GM23338 (cell line): ENCODE measurements around the gene SVIL. TPM values are rescaled to one million over a fixed set of nuclear protein-coding genes. Genes with fewer than 3 reads are reported as not detected.

Experiments used
- ATAC-seq: fragments of 200-7000 bp; cut with Tn5 transposase; 3 replicates; pipeline ENCODE4 v1.9.1; 2020
- DNase-seq: peaks from one replicate; pipeline ENCODE4 v3.0.0-alpha.2; 2015; ENCODE audit warnings: low spot score
- H2AFZ ChIP-seq: fragments of 200-600 bp; sonication (generic); 2 replicates; pipeline ENCODE4 v1.8.0; 2016; ENCODE audit warnings: antibody characterized with exemption, mild to moderate bottlenecking, moderate library complexity
- H3F3A ChIP-seq: fragments of 200-600 bp; sonication (generic); replicated peaks from 2 replicates; pipeline ENCODE4 v1.8.0; 2017; ENCODE audit warnings: antibody characterized with exemption, mixed run types, low read depth
- H3K27ac ChIP-seq: fragments of 200-600 bp; sonication (generic); 2 replicates; pipeline ENCODE4 v1.6.1; 2016; ENCODE audit warnings: low read depth
- H3K27me3 ChIP-seq: fragments of 200-600 bp; sonication (generic); 2 replicates; pipeline ENCODE4 v1.8.0; 2016; ENCODE audit warnings: mild to moderate bottlenecking, mixed run types, moderate library complexity; ENCODE audit not compliant: insufficient read depth
- H3K36me3 ChIP-seq: fragments of 200-600 bp; sonication (generic); 2 replicates; pipeline ENCODE4 v1.8.0; 2016; ENCODE audit warnings: mild to moderate bottlenecking; ENCODE audit not compliant: insufficient read depth
- H3K4me1 ChIP-seq: fragments of 200-600 bp; sonication (generic); 2 replicates; pipeline ENCODE4 v1.8.0; 2016; ENCODE audit warnings: mild to moderate bottlenecking, moderate library complexity; ENCODE audit not compliant: insufficient read depth
- H3K4me2 ChIP-seq: fragments of 200-600 bp; sonication (generic); 2 replicates; pipeline ENCODE4 v1.7.1; 2017; ENCODE audit warnings: mixed run types
- H3K4me3 ChIP-seq: fragments of 200-600 bp; sonication (generic); 2 replicates; pipeline ENCODE4 v1.6.1; 2016; ENCODE audit warnings: mixed run types
- H3K79me2 ChIP-seq: fragments of 200-600 bp; sonication (generic); replicated peaks from 2 replicates; pipeline ENCODE4 v1.8.0; 2017; ENCODE audit warnings: mild to moderate bottlenecking; ENCODE audit not compliant: insufficient read depth
- H3K9me2 ChIP-seq: fragments of 200-600 bp; sonication (generic); 2 replicates; pipeline ENCODE4 v1.8.0; 2017; ENCODE audit not compliant: insufficient read depth
- H4K20me1 ChIP-seq: fragments of 200-600 bp; sonication (generic); replicated peaks from 2 replicates; pipeline ENCODE4 v1.8.0; 2017; ENCODE audit warnings: mild to moderate bottlenecking; ENCODE audit not compliant: insufficient read depth
- H3K27ac Mint-ChIP-seq: 2 replicates; pipeline ENCODE4 v1.8.0; 2020; ENCODE audit warnings: inconsistent platforms, mild to moderate bottlenecking, moderate library complexity, mixed read lengths
- H3K27me3 Mint-ChIP-seq: 3 replicates; pipeline ENCODE4 v1.8.0; 2022; ENCODE audit warnings: low read depth, mild to moderate bottlenecking, moderate library complexity, mixed read lengths, inconsistent platforms; ENCODE audit not compliant: insufficient read depth, poor library complexity
- H3K36me3 Mint-ChIP-seq: 3 replicates; pipeline ENCODE4 v1.8.0; 2021; ENCODE audit warnings: low read depth, mild to moderate bottlenecking, inconsistent platforms, moderate library complexity, mixed read lengths
- H3K4me1 Mint-ChIP-seq: 3 replicates; pipeline ENCODE4 v1.8.0; 2020; ENCODE audit warnings: mild to moderate bottlenecking, inconsistent platforms, mixed read lengths
- H3K4me3 Mint-ChIP-seq: 3 replicates; pipeline ENCODE4 v1.8.0; 2021; ENCODE audit warnings: moderate library complexity, mild to moderate bottlenecking, inconsistent platforms, mixed read lengths
- H3K9me3 Mint-ChIP-seq: 3 replicates; pipeline ENCODE4 v1.8.0; 2020; ENCODE audit warnings: moderate library complexity, mild to moderate bottlenecking, inconsistent platforms, mixed read lengths
- CREB1 ChIP-seq: fragments of 250-450 bp; sonication (Bioruptor Pico); IDR thresholded peaks from 2 replicates; pipeline ENCODE4 v1.5.0; 2020; ENCODE audit warnings: low read depth, mild to moderate bottlenecking, moderate library complexity
- CTCF ChIP-seq, 2 experiments: fragments of 200-600 bp in 1 of 2; sonication (generic) in 1 of 2; conservative IDR thresholded peaks; 2 replicates each; pipeline versions ENCODE4 v1.5.1 to v1.6.1; 2016 to 2017; ENCODE audit warnings: antibody characterized with exemption in 2 of 2, low read depth in 2 of 2, mild to moderate bottlenecking in 2 of 2, moderate library complexity in 1 of 2
- EZH2 ChIP-seq: fragments of 200-600 bp; sonication (generic); IDR thresholded peaks from one replicate; pipeline ENCODE4 v1.8.0; 2017; ENCODE audit warnings: antibody characterized with exemption, mild to moderate bottlenecking, low read depth; ENCODE audit not compliant: unreplicated experiment
- JUNB ChIP-seq: IDR thresholded peaks from one replicate; pipeline ENCODE4 v1.6.1; 2016; ENCODE audit warnings: antibody characterized with exemption; ENCODE audit not compliant: unreplicated experiment
- NANOG ChIP-seq: IDR thresholded peaks from 2 replicates; pipeline ENCODE4 v1.6.1; 2016; ENCODE audit warnings: antibody characterized with exemption, borderline replicate concordance
- STAT1 ChIP-seq: IDR thresholded peaks from one replicate; pipeline ENCODE4 v1.6.1; 2016; ENCODE audit warnings: antibody characterized with exemption; ENCODE audit not compliant: unreplicated experiment
- ZNF462 ChIP-seq: fragments of 250-450 bp; sonication (Bioruptor Pico); IDR thresholded peaks from 2 replicates; pipeline ENCODE4 v1.5.0; 2020; ENCODE audit warnings: mild to moderate bottlenecking, moderate library complexity
- polyA plus RNA-seq: library from polyadenylated mRNA; unstranded; fragments of >200 nt; fragmentation: Nextera tagmentation; extraction: Ambion mirVana; gene quantifications from 2 replicates; pipeline ENCODE4 v1.2.1, GENCODE V29; 2016
- total RNA-seq: library from RNA; depleted of rRNA; stranded (reverse); fragments of >200 nt; shearing (Covaris generic); gene quantifications from 2 replicates; pipeline ENCODE4 v1.2.3, GENCODE V29; 2014

The SVIL gene
- total and polyA plus RNA-seq, 2 experiments from 2014 or later, result 8.8 to 34.9 TPM

- H3K9me3 Mint-ChIP-seq, result peaks cover 23% of the 10 kb centered on the region
- no peak overlapping the region for H2AFZ ChIP-seq
- no peak overlapping the region for H3K4me2 ChIP-seq
- peaks cover 13% of the 10 kb centered on the region; the same call in 2 of the 3 replicates for H3K4me1 Mint-ChIP-seq
- H3K79me2 ChIP-seq, result no peaks in the 10 kb centered on the region
- no peaks in the 10 kb centered on the region for H3F3A ChIP-seq
- TF ChIP-seq STAT1 (no peak), CREB1 (CRISPR knock-in tag) (no peak)
- ATAC-seq (no peak), DNase-seq (no peak)
- no peaks in the 10 kb centered on the region for H4K20me1 ChIP-seq
- H3K4me1 ChIP-seq, result no peaks in the 10 kb centered on the region
- H3K36me3 ChIP-seq, result peaks cover 4% of the 10 kb centered on the region; the same call in 1 of the 2 replicates
- H3K27me3 Mint-ChIP-seq, result no peaks in the 10 kb centered on the region
- H3K4me3 Mint-ChIP-seq, result no peak overlapping the region
- no peak overlapping the region for H3K4me3 ChIP-seq
- no peak overlapping the region for H3K27ac ChIP-seq
- no peaks in the 10 kb centered on the region for H3K9me2 ChIP-seq
- H3K27ac Mint-ChIP-seq, result no peak overlapping the region
- H3K36me3 Mint-ChIP-seq, result peaks cover 37% of the 10 kb centered on the region
- no peaks in the 10 kb centered on the region for H3K27me3 ChIP-seq
Observed at GRCh38 chr10:29651767-29652166, 17.0 kb upstream of the SVIL start.

- H3K4me1 Mint-ChIP-seq, result peaks cover 13% of the 10 kb centered on the region; the same call in 2 of the 3 replicates
- DNase-seq, result no peak
- H2AFZ ChIP-seq, result no peak overlapping the region
- no peaks in the 10 kb centered on the region for H3K4me1 ChIP-seq
- peaks cover 4% of the 10 kb centered on the region; the same call in 1 of the 2 replicates for H3K79me2 ChIP-seq
- no peaks in the 10 kb centered on the region for H3K27me3 Mint-ChIP-seq
- peaks cover 12% of the 10 kb centered on the region for H3K9me3 Mint-ChIP-seq
- no peaks in the 10 kb centered on the region for H3F3A ChIP-seq
- no peak for TF ChIP-seq ZNF462 (CRISPR knock-in tag)
- no peak for TF ChIP-seq CTCF (conservative IDR thresholded peaks at IDR 0.05; ENCODE audit: low read depth in 2 of 2)
- TF ChIP-seq JUNB, result no peak
- no peak for TF ChIP-seq EZH2
- TF ChIP-seq NANOG, result no peak
- no peak for TF ChIP-seq CREB1 (CRISPR knock-in tag)
- H3K4me3 Mint-ChIP-seq, result no peak overlapping the region
- H3K4me2 ChIP-seq, result no peak overlapping the region
- no peaks in the 10 kb centered on the region for H4K20me1 ChIP-seq
- H3K9me2 ChIP-seq, result no peaks in the 10 kb centered on the region
- peaks cover 24% of the 10 kb centered on the region for H3K36me3 Mint-ChIP-seq
- H3K27ac Mint-ChIP-seq, result no peak overlapping the region
- no peaks in the 10 kb centered on the region for H3K27me3 ChIP-seq
- H3K27ac ChIP-seq, result no peak overlapping the region
- H3K4me3 ChIP-seq, result no peak overlapping the region
- no peaks in the 10 kb centered on the region for H3K36me3 ChIP-seq
- ATAC-seq, result no peak
Observed at GRCh38 chr10:29650552-29650944, 15.8 kb upstream of the SVIL start.
